Right hindlimb (tissue), 1 donor: ENCODE results near the gene MPC1.
"Not testable (repeated sequence)": the region's sequence is repeated elsewhere in the genome, so short reads cannot be mapped to it uniquely, and the experiment has no call there.

Experiments
- DNase-seq: peaks from one replicate; pipeline ENCODE4 v3.0.0-alpha.2; 2018

MPC1 gene

DNA sequence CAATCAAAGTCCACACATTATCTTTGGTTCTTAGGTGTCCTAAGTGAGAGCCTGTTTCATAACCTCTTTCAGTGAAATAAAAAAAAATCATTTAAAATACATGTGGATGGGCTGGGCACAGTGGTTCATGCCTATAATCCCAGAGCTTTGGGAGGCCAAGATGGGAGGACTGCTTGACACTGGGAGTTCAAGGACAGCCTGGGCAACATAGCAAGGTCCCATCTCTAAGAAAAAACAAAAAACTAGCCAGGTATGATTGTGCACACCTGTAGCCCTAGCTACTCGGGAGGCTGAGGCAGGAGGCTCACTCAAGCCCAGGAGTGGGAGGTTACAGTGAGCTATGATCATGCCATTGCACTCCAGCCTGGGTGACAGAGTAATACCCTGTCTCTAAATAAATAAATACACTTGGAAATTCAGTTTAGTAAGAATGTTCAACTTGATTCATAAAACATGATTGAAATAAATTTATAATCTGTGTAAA, 3.6 kb downstream of the MPC1 start:
- no peak for DNase-seq

- no peak for DNase-seq
Observed at GRCh38 chr6:166377721-166378120, 5.0 kb downstream of the MPC1 start.

DNA sequence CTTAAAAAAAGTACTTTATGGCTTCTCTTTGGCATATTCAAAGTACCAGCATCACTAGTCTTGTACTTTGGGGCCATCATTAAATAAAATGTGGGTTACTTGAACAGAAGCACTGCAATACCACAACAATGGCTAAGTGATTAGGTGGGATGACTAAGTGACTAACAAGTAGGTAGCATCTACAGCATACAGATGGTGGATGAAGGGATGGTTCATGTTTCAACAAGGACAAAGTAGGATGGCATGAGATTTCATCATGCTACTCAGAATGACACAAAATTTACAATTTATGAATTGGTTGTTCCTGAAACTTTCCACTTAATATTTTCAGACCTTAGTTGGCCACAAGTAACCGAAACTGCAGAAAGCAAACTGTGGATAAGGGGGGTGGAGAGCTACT, 7.7 kb downstream of the MPC1 start:
- DNase-seq, result no peak

DNA sequence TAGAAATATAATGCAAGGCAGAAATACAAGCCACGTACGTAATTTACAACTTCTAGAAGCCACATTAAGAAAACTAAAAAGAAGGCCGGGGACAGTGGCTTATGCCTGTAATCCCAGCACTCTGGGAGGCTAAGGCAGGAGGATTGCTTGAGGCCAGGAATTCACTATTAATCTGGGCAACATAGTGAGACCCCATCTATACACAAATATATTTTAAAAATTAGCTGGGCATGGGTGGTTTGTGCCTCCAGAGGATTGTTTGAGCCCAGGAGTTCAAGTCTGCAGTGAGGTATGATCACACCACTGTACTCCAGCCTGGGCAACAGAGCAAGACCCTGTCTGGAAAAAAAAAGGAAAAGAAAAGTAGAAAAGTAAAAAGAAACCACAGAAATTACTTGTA, 12.3 kb downstream of the MPC1 start:
- no peak for DNase-seq

- DNase-seq, result no peak
Observed at GRCh38 chr6:166369782-166370181, 13.0 kb downstream of the MPC1 start.

DNA sequence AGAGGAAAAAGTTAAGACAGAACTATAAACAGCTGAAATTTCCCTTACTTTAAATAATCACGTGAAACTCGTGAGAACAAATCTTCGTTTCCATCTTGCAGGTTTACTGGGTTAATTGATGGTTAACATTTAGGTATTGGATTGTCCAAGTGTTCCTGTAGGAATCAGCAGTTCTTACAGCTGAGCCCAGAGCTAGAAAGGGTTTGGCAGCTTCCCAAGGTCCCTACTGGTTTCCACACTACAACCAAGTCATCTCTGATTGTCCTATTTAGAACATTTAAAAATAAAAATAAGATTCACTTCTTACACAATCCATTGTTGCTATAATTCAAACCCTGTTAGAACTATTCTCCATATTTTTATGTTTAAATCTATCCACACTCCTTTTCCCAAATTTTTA, 15.8 kb downstream of the MPC1 start:
- no peak for DNase-seq

DNA sequence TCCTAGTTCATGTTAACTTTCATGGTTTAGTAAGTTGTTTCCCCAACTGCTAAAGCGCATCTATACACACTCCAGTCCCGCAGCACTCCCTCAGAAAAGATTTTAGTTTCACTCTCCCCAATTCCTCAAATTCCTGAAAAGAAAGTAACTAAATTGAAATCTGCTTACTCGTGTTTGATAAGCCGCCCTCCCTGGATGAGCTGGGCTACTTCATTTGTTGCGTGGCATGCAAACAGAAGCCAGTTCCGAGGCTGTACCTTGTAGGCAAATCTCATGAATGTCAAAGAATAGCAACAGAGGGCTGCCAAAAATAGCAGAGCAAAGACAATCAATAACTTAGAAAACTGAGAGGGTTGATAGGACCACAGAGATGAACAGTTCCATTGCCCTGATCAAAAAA, 16.9 kb downstream of the MPC1 start:
- DNase-seq, result no peak

- no peak for DNase-seq
Observed at GRCh38 chr6:166365221-166365620, 17.5 kb downstream of the MPC1 start.

- DNase-seq, result no peak
Observed at GRCh38 chr6:166364456-166364855, 18.3 kb downstream of the MPC1 start.

GRCh38 chr6:166362427-166362826, 20.3 kb downstream of the MPC1 start:
- DNase-seq, result not testable (repeated sequence)

DNA sequence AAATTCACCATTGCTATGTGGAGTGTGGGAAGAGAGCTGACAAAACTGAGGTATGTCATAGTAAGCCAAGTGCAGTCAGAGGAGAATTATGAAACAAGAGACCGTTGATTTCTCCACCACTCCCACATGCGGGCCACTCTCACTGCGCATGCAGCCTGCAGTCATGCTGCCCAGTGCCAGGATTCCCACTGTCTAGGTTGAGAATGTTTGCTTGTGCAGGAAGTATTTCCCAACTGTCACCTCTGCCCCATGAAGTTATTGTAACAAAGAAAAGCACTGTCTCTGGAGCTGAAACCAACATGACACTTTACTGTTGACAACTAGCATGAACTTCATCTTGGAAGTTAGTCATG, 21.7 kb downstream of the MPC1 start:
- DNase-seq, result no peak

GRCh38 chr6:166360243-166361076, 22.3 kb downstream of the MPC1 start:
- DNase-seq, result no peak

DNA sequence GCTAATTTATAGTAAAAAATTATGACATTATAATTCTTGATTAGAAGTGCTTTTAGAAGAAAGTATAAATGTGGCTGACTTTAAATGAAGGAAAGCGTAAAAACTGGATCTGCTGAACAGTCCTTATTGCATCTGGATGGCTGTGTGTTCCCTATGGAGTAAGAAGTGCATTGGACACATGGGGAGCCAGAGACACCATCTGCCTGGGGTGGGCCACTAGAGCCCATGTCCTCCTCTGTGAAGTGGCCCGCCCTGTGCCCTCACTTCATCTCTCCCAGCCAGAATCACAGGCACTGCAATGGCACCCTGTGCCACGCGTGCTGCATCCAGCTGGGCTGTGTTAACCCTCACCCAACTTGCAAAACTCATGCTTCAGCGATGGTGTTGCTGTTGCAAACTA, 27.2 kb downstream of the MPC1 start:
- DNase-seq, result no peak

DNA sequence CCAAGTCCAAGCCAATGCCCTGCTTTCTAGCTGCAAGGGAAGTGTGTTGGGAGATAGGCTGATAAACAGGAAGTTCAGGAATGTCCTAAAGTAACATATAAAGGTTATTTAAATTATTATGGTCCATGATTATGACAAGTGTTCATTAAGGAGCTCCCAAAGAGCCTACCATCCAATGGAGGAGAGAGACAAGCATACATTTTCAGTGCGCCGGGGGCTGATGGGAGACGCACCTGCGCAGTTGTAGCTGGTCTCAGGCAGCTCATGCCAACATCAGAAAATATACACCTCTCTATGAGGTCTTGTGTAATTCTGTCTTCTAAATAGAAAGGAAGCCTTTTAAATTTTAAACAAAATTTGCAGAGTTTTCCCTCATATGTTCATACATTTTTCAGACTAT, 27.8 kb downstream of the MPC1 start:
- DNase-seq, result no peak

- DNase-seq, result no peak
Observed at GRCh38 chr6:166354143-166354542, 28.6 kb downstream of the MPC1 start.

DNA sequence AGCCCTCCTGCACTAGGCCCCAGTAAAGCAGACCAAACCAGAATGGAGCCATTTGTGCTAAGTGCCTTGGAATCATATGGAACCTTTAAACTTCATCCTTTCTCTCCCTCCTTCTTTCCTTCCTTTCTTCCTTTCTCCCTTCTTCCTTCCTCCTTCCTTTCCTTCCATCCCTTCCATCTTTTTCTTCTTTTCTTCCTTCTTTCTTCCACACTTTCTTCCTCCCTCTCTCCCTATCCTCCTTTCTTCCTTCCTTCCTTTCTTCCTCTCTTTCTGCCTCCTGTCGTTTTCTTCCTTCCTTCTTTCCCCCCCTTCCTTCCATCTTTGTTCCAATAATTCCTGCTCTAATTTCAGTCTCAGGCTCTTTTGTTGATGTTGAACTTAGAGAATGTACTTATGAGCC, 29.2 kb downstream of the MPC1 start:
- DNase-seq, result no peak

DNA sequence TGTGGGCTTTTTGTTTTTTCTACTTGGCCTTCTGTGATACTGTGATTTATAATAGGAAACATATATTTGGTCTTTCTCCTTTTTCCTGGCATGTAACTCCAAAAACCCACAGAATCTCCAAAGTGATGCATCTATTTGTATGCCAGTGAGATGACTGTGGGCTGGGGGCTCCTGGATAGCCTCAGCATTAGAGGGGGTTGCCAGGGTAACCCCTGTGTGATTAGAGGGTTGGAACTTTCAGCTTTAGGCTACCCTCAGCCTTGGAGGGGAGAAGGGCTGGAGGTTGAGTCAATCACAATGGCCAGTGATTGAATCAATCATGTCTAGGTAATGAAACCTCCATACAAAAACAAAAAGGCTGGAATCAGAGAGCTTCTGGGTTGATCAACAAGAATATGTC, 29.8 kb downstream of the MPC1 start:
- no peak for DNase-seq

DNA sequence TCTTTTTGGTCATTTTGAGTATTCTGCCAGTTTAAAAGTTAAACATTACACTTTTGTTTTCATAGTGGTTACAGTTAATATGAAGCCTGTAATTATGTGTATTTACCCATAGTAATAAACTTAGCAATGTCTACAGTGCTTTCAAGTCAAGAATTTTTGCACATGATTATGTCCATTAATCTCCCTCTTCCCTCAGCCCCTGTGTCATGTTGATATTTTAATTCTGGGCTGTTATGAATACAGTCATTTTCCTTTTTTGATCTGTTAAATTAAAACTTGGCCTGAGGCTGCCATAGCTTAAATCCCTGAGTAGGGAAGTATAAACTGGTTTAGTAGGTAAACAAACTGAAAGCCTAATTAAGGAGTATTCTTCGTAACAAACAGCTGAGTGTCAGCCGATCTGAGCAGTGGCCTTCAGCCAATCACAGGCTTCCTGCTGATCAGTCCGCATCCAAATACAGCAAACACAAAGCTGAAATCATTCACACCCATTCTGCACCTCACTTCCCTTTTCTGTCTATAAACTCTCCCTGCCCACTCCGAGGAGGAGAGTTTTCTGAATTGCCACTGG, 30.9 kb downstream of the MPC1 start:
- no peak for DNase-seq

DNA sequence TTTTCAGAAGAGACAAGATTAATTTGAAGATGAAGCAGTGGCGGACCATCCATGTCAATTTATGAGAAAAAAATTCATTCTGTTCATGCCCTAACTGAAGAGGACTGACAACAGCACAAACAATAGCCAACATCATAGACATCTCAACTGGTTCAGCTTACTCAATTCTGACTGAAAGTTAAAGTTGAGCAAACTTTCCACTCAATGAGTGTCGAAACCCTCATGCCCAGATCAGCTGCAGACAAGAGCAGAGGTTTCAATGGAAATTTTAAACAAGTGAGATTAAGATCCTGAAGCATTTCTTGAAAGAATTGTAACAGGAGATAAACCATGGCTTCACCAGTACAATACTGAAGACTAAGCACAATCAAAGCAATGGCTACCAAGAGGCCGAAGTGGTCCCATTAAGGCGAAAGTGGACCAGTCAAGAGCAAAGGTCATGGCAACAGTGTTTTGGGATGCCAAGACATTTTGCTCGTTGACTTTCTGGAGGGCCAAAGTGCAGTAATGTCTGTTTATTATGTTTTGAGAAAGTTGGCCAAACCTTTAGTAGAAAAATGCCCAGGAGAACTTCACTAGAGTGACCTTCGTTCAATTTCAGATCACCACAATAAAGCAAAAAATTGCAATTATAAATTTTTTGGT, 34.3 kb downstream of the MPC1 start:
- DNase-seq, result no peak

GRCh38 chr6:166346965-166347364, 35.8 kb downstream of the MPC1 start:
- no peak for DNase-seq

- no peak for DNase-seq
Observed at GRCh38 chr6:166346449-166346848, 36.3 kb downstream of the MPC1 start.

DNA sequence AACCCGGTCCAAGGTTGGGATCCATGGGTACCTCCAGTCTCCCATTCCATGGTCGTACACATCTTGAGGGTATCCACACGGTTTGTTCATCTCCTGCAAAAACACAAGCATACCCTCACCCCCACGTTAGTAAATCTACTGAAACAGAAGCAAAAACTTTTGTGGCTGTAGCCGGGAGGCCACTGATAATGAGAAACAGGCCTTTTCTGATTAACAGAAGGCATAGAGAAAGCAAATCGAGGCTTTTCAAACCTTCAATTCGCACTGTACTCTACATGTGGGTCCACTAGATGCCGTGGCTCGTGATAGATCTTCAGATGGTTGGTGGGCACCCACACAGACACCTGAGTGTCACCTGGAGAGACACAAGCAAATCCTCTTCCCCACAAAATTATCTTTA, 37.1 kb downstream of the MPC1 start:
- not testable (repeated sequence) for DNase-seq

- DNase-seq, result not testable (repeated sequence)
Observed at GRCh38 chr6:166344921-166345320, 37.8 kb downstream of the MPC1 start.

DNA sequence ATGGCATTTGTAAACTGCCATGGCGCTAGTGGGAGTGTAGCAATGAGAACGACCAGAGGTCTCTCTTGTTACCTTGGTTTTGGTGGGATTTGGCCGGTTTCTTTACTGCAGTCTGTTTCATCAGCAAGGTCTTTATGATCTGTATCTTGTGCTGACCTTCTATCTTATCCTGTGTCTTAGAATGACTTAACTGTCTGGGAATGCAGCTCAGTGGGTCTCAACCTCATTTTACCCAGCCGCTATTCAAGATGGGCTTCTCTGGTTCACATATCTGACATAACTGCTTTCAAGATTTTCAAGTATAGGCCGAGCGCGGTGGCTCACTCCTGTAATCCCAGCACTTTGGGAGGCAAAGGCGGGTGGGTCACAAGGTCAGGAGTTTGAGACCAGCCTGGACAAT, 38.5 kb downstream of the MPC1 start:
- DNase-seq, result no peak
